HL-60 (cell line): Measurements from ENCODE around the gene EHBP1L1.
A peak's percentile ranks its signal among the peaks of the same experiment; 100 is the strongest.

ENCODE experiments used
- DNase-seq, 2 experiments: peaks; one replicate each; pipeline ENCODE4 v3.0.0-alpha.2; 2010 to 2020; ENCODE audit warnings: low read depth in 1 of 2, low spot score in 1 of 2
- H3K27ac ChIP-seq: fragments of 250-450 bp; sonication (Bioruptor Pico); replicated peaks from 2 replicates; pipeline ENCODE4 v1.5.1; 2020; ENCODE audit warnings: mild to moderate bottlenecking, moderate library complexity
- H3K27me3 ChIP-seq: fragments of 250-450 bp; sonication (Bioruptor Pico); 2 replicates; pipeline ENCODE4 v1.5.1; 2021; ENCODE audit warnings: mild to moderate bottlenecking, moderate library complexity; ENCODE audit not compliant: insufficient read depth, poor library complexity, severe bottlenecking
- H3K4me3 ChIP-seq: replicated peaks from 2 replicates; pipeline ENCODE4 v1.5.1; 2011; ENCODE audit warnings: mild to moderate bottlenecking, control low read depth, low read length; ENCODE audit not compliant: insufficient read depth
- GABPA ChIP-seq: IDR thresholded peaks from 2 replicates; pipeline ENCODE4 v1.6.1; 2012; ENCODE audit warnings: low read depth
- POLR2AphosphoS5 ChIP-seq: IDR thresholded peaks from 2 replicates; pipeline ENCODE4 v1.6.1; 2012; ENCODE audit warnings: low read depth
- SPI1 ChIP-seq: IDR thresholded peaks from 2 replicates; pipeline ENCODE4 v1.6.1; 2012; ENCODE audit warnings: low read depth, mild to moderate bottlenecking, borderline replicate concordance
- TF ChIP-seq, protein P1 (sequence below): IDR thresholded peaks from one replicate; pipeline ENCODE4 v1.5.1; 2011; ENCODE audit warnings: low read length, control low read depth, inconsistent platforms; ENCODE audit not compliant: insufficient read depth
- TF ChIP-seq, protein P2 (sequence below): IDR thresholded peaks from 2 replicates; pipeline ENCODE4 v1.6.1; 2012; ENCODE audit warnings: low read depth; ENCODE audit not compliant: insufficient replicate concordance

EHBP1L1 gene

DNA sequence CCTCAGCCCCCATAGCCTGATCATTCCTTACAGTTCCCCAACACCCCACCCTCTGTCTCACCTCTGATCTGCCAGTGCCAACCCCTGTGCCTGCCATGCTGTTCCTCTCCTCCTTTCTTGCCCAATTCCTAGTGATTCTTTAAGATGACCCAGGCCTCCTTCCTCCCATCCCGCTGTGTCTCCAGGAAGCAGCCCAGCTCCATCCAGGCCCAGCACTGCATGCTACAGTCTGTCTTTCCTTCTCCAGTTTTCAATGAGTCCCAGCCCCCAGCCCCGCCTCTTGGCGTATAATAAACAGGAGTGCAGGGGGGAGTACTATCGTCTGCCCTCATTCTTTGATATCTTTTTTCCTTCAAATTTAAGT lies 30.0 kb upstream of the EHBP1L1 start:
- no peak overlapping the region for H3K4me3 ChIP-seq
- H3K27ac ChIP-seq, result no peak overlapping the region; the same call in 1 of the 2 replicates
- DNase-seq, result no peak
- TF ChIP-seq, protein P1, sequence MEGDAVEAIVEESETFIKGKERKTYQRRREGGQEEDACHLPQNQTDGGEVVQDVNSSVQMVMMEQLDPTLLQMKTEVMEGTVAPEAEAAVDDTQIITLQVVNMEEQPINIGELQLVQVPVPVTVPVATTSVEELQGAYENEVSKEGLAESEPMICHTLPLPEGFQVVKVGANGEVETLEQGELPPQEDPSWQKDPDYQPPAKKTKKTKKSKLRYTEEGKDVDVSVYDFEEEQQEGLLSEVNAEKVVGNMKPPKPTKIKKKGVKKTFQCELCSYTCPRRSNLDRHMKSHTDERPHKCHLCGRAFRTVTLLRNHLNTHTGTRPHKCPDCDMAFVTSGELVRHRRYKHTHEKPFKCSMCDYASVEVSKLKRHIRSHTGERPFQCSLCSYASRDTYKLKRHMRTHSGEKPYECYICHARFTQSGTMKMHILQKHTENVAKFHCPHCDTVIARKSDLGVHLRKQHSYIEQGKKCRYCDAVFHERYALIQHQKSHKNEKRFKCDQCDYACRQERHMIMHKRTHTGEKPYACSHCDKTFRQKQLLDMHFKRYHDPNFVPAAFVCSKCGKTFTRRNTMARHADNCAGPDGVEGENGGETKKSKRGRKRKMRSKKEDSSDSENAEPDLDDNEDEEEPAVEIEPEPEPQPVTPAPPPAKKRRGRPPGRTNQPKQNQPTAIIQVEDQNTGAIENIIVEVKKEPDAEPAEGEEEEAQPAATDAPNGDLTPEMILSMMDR, result no peak
- TF ChIP-seq GABPA, result no peak
- TF ChIP-seq SPI1, result no peak
- TF ChIP-seq, protein P2, sequence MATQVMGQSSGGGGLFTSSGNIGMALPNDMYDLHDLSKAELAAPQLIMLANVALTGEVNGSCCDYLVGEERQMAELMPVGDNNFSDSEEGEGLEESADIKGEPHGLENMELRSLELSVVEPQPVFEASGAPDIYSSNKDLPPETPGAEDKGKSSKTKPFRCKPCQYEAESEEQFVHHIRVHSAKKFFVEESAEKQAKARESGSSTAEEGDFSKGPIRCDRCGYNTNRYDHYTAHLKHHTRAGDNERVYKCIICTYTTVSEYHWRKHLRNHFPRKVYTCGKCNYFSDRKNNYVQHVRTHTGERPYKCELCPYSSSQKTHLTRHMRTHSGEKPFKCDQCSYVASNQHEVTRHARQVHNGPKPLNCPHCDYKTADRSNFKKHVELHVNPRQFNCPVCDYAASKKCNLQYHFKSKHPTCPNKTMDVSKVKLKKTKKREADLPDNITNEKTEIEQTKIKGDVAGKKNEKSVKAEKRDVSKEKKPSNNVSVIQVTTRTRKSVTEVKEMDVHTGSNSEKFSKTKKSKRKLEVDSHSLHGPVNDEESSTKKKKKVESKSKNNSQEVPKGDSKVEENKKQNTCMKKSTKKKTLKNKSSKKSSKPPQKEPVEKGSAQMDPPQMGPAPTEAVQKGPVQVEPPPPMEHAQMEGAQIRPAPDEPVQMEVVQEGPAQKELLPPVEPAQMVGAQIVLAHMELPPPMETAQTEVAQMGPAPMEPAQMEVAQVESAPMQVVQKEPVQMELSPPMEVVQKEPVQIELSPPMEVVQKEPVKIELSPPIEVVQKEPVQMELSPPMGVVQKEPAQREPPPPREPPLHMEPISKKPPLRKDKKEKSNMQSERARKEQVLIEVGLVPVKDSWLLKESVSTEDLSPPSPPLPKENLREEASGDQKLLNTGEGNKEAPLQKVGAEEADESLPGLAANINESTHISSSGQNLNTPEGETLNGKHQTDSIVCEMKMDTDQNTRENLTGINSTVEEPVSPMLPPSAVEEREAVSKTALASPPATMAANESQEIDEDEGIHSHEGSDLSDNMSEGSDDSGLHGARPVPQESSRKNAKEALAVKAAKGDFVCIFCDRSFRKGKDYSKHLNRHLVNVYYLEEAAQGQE, result no peak
- no peak for TF ChIP-seq POLR2AphosphoS5
- H3K27me3 ChIP-seq, result no peaks in the 10 kb centered on the region

DNA sequence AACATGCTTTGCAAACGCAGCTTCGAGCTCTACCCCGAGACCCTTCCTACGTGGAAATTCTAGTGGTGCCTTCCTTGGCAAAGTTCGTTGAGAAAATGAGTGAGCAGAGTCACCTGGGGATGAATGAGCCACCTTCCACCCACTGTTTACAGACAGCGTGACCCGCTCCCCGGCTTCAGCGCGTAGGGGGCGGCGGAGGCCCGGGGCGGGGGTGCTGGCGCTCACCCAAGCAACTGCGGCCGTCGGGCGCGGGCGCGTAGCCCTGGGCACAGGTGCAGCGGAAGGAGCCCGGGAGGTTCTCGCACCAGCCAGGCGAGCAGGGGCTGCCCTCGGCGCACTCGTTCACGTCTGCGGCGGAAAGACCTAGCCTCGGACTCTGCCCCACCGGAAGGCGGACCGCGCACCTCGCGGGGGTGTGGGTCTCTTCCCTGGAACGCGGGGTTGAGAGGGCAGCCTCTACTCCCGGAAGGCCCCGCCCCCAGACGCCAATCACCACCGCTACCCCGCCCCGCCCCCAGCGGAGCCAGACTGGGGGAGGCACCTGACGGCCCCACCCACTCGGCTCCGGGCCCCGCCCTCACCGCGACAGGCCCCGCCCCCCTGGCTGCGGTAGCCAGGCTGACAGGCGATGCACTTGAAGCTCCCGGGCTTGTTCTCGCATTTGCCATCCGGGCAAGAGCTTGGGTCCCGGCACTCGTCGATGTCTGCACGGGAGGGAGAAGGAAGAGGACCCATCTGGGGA lies 29.5 kb upstream of the EHBP1L1 start:
- DNase-seq, result peak; percentile 85 to 93
- Histone ChIP-seq H3K27me3 (no peaks in the 10 kb centered on the region), H3K4me3 (peak overlapping the region; percentile 61), H3K27ac (peak overlapping the region; percentile 14; the same call in 1 of the 2 replicates)
- TF ChIP-seq, protein P2, result no peak
- TF ChIP-seq SPI1 (no peak), GABPA (peak; percentile 41; the same call in 1 of the 2 replicates), POLR2AphosphoS5 (peak; percentile 31; the same call in 1 of the 2 replicates)
- TF ChIP-seq, protein P1, result no peak

DNA sequence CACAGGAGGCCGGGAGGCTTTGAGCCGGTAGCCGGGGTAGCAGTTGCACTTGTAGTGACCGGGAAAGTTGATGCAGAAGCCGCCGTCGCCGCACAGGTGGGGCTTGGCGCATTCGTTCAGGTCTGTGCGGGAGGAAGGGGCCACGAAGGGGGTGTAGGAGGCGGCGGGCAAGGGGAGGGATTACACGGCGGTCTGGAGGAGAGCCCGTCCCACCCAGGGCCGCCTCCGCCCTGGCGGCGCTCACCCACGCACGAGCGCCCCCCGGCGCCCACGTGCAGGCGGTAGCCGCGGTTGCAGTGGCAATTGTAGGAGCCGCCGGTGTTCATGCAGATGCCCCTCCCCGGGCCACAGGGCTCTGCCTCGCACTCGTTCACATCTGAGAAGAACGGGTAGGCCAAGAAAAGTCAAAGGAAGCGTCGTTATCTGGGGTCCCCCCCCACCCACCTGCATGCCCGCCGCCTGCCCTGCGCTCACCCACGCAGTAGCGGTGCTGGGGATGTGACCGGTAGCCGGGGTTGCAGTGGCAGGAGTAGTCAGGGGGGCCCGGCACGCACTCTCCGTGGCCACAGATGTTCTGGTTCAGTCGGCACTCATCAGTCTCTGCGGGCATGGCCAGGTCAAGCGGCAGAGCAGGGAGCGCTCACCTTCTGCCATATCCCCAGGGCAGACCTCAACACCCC lies 28.3 kb upstream of the EHBP1L1 start:
- no peak overlapping the region for H3K27ac ChIP-seq
- no peak overlapping the region for H3K4me3 ChIP-seq
- no peak for DNase-seq
- H3K27me3 ChIP-seq, result no peaks in the 10 kb centered on the region
- TF ChIP-seq, protein P2, result no peak
- TF ChIP-seq, protein P1, result no peak
- TF ChIP-seq POLR2AphosphoS5 (no peak), SPI1 (no peak), GABPA (no peak)
